CD4-positive, alpha-beta T cell treated with Interleukin-21 for 1 hour (primary cell): ENCODE data around the gene ISYNA1.

Experiments
- DNase-seq: peaks from one replicate; pipeline ENCODE4 v3.0.0-alpha.2; 2020

Gene ISYNA1

DNA sequence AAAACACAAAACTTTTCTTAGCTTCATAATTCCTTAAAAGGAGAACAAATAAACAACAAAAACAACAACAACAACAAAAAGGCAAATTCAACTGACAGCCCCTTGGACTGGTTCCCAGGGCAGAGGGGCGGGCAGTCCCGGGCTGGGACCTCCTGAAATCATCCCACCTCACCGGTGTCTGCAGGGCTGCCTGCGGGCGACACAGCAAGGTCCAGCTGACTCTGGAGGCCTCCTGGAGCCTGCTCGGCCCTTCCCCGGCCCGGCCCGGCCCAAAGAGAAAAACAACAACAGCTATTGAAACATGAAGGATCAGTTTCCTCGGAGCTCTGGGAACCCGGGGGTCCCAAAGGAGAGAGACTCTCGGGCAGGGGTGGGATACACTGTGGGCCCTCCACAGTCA lies 5.0 kb upstream of the ISYNA1 start:
- DNase-seq: no peak

DNA sequence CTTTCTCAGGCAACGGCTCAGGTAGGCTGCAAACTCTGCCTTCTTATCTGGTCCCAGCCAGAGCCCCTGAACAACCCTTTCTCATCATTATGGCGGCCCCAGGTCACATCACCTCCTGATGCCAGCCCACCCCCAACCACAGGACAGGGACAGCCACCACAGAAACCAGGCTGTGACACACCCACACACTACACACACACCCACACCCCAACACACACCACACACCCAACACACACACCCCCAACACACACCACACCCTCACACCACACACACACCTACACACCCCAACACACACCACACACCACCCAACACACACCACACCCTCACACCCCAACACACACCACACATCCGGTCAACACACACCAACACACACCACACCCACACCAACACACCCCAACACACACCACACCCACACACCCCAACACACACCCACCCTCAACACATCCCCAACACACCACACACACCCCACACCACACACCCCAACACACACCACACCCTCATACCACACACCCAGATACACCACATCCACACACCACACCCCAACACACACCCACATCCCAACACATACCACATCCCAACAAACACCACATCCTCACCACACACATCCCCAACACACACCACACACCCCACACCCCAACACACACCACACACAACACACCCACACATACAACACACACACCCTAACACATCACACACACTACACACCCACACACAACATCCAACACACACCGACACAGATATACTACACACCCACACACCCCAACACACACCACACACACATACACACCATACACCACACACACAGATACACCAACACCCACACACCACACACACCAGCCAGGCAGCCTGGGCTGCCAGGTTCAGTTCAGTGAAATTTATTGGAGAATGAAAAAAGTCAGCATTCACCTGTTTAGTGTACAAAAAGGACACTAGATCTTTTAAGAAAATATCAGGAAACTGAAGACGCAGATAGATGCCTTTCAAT lies 4.2 kb upstream of the ISYNA1 start:
- peak; percentile 75 for DNase-seq

DNA sequence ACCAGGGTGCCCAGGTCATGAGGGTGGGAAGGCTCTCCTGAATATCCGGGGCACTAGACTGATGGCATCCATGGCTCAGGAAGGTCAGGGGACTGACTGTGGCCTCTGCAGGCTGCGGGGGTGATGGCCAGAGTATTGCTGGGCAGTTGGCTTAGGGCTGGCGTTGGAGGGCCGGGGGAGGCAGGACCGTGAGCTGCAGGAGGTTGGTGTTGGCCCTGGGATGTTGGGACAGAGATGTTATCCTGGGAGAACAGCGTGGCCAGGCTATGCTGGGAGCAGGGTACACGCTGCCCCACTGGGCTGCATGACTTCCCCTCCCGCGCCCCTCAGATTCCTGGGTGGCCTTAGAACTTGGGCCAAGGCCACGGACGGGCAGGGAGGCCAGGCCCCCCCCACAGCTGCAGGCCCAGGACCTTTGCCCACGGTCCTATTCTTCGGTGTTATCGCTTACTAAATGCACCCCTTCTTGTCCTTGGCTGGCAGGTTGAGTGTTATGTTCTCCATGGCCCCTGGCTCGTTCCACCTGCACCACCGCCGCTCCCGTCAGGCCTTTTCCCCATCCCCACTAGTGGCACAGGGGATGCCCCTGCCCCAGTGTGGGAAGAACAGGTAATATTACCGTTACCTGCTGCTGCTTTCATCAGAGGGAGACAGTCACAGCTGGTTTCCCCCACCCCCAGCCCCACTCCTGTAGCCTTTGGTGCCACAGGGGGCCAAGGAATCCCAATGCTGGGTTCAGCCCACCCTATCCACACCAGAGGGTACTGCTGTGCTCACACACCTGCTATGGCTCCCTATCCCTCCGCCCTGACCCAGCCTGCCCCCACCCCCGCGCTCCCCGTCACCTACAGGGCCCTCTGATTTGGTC lies 3.2 kb upstream of the ISYNA1 start:
- DNase-seq: no peak

DNA sequence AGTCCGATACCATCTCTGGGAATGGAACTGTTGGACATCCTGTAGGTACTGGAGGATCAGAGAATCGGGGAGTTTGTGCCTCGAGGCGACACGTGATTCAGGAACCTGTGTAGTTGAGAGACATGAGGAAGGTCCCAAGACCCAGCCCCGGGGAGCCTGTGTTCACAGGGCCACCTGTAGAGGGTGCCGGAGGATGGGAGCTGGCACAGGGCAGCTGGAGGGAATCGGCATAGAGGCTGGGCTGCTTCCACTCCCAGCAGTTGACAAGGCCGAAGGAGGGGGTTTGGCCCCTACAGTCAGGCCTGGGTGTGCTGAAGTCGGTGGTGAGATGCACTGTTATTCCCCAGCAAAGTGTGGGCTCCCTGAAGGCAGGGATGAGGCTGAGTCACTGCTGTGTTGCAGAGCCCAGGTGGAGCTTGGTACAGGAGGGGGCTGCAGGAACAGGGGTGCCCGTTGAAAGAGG lies 2.5 kb upstream of the ISYNA1 start:
- DNase-seq: peak; percentile 50

DNA sequence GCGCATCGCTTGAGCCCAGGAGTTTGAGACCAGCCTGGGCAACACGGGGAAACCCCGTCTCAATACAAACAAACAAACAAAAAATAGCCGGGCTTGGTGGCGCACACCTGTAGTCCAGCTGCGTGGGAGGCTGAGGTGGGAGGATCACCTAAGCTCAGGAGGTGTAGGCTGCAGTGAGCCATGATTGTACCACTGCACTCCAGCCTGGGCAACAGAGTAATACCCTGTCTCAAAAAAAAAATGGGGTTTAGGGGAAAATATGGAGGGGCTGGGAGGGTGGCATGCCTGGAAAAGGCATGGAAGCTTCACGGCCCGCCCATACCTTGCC lies 1.9 kb upstream of the ISYNA1 start:
- no peak for DNase-seq

DNA sequence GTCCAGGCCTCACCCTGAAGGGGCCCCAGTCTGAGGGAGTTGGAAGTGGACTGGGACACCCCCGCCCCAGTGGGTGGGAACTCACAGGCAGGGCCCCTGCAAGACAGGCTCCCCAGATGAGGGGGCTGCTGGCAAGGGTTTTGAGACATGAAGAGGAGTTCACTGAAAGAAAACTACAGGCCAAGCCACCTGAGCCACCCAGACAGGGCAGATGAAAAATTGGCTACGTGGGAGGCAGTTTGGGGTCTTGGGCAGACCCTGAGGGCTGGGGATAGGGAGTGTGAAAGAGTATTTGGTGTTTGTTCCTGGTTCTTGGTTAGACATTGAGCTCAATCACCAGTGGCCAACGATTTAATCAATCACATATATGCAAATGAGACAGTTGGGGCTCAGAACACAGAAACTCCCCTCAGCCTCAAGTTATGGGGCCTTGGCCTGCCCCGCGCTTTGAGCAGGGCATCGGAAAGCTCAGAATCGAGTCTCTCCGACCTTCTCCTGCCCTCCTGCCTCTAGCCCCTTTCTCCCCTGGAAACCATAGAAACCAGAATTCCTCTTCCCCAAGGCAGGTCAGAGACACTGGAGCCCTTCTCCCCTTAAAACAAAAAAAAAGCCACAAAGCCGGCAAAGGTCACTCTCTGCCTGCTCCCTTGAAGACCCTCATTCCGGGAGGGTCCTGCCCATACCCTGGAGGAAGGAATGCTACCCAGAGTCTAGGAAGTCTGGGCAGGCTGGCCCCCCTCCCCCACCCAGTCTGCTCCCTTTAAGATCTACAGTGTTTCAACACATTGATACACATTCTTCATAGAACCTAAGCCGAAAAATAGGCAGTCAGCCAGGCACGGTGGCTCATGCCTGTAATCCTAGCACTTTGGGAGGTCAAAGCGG lies 1.3 kb upstream of the ISYNA1 start:
- no peak for DNase-seq

DNA sequence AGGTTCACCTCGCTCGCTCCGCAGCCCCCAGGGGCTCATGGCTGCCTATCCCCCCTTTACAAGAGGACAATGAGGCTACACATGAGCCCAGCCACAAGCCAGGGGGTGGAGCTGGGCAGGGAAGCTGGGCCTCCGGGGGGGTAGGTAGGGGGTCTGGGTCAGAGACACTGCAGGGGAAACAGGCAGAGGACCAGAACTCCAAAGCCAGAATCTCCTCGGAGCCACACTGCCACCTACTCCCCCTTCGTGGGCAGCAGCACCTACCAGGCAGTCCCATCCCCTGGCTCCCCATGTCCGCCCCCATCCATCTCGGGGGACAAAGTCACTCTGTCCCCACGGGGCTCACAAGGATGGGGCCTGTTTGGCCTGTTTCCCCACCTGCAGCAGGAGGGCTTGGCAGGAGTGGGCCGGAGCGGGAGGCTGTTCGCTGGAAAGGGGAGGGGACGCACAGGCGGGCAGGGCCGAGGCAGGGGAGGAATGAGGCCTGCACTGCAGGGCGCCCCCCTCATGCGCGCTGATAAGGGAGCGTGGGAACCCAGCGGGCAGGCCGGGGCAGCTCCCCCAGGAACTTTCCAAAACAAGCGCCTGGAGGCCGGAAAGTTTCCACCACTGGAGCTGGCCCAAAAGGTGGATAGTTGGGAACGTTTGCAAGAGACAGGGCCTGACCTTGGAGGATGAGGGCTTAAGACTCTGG lies 545 bp upstream of the ISYNA1 start:
- DNase-seq: no peak

DNA sequence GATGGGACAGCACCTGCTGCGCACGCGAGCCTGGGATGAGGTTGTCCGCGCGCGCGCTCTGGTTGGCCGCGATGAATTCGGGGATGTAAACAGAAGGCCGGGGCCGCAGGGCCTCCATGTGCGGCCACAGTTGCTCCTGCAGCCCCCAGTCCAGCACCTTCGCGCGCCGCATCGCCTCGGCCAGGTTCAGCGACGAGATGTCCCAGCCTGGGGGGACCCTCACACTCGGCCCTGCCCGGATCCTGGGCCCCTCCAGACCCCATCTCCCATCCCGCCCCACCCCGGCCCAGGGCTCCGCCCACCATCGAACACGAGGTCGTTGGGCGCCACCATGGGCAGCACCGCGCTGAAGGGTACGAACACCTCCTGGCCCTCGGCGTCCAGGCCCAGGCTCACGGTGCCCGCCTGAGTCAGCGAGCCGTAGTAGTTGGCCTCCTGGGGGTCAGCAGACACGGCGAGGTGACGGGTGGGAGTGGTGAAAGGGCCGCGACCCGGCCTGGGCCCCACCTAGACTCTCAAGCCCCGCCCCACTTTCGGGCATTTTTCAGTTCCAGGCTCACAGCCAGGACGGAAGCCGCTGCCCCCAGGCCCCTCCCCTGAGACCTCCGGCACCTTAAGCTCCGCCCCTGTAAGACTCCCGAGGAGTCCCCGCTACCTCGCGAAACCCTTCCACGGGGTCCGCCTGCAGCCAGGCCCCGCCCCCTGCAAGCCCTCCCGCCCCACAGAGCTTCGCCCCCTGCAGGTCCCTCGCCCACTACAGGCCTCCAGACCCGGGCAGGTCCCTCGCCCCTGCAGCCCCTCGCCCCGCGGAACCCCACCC lies 1.1 kb downstream of the ISYNA1 start:
- peak; percentile 88 for DNase-seq

DNA sequence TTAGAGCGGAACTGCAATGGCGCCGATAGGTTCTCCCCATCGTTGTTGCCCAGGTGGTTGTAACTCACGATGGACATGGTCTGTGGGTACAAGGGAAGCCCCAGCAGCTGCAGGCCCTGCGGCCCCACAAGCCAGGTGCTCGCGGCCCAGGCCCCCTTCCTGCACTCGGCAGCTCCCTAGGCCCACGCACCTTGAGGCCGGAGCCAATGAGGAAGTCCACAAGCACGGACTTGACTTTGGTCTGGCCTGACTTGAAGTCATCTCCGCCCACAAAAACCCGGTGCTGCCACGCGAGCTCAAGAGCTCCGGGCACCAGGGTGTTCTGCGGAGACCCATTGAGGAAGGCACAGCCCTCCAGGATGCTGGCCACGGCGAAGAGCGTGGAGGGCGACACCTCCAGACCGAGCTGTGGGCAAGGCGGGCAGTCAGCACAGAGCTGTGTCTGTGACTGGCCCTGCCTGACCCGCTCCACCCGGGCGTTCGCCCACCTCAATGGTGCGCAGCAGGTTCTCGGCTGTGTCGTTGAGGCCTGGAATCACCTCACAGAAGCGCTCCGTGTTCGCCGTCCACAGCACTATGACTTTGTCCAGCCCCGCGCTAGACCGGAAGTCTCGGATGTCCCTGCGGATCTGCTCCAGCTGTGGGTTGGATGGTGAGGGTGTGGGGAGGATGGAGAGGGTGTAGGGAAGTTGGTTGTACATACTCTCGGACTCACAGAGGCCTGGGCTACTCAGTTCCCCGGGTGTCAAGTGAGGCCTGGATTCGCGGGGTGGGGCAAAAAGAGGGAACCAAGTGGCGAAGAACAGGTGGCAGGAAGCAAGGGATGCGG lies 1.9 kb downstream of the ISYNA1 start:
- DNase-seq: no peak

DNA sequence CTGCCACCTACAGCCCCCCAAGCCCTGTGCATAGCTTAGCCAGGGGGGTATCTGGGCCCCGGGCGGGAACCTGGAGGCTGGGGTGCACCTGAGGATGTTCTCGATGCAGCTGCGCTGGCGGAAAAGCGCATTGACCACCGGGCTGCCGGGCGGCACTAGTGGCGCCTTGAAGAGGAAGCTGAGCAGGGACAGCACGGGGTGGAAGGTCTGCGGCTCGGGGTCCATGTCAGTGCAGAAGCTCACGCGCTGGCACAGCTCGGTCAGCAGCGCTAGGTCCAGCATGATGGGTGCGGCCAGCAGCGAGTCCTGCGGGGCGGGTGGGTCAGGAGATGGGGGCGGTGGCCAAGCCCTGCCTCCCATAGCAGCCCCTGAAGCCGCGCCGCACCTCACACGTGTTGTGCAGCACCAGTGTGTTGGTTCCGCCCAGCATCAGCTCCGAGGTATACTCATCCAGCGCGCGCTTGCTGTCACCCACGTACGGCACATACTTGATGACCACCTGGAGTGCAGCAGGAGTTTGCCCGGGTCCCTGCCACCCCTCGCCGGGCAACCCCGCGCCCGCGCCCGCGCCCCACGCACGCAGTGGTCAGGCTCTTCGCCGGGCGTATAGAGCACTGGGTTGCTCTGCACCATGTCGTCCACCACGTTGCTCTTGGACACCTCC lies 2.6 kb downstream of the ISYNA1 start:
- no peak for DNase-seq

DNA sequence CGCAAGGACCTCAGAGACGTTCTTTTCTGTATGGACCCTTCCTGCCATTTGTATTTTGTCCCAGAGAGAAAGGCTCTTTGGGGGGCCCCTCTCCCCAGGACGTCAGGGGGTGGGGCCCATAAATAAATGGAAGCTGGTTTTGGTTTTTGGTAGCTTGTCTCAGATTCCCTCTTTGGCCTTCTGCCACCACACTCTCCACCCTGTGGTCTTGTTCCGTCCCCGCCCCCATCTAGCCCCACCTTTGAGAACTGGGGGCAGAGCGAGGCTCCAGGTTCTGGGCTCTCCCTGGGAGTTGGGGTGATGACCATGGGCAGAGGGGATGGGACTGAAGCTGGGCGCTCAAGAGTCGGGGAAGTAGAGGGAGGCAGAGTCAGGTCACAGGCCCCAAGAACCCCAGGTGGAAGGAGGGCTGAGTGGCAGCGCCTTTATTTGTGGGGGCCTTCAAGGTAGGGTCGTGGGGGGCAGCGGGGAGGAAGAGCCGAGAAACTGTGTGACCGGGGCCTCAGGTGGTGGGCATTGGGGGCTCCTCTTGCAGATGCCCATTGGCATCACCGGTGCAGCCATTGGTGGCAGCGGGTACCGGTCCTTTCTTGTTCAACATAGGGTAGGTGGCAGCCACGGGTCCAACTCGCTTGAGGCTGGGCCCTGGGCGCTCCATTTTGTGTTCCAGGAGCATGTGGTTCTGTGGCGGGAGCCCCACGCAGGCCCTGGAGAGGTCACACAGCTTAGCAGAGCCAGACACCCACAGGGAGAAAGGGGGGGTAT lies 3.3 kb downstream of the ISYNA1 start:
- DNase-seq: no peak

DNA sequence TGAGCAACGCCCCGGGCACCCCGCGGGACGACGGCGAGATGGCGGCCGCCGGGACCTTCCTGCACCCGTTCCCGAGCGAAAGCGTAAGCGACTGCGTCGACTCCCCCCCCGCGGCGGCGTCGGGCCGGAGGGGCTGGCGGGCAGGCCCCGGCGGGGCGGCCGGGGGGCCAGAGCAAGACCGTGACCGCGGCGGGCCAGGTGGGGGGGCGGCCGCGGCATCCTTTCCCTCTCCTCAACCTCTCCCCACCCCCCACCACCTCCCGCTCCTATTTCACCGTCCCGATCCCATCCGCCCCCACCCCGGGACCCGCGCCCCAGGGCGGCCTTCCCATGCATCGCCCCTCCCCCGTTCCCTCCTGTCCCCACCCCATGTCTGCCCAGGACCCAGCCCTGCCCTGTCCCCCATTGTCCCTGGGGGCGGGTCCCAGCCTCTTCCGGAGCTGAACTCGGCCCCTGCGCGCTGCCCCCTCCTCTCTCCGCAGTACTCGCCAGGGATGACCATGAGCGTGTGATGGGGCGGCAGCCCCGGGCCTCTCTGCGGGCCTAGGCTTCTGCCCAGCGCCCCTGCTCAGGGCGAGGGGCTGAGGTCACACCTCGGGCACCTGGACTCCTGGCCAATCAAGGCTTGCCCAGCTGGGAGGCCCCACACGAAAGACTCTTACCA lies 4.1 kb downstream of the ISYNA1 start:
- DNase-seq: no peak

DNA sequence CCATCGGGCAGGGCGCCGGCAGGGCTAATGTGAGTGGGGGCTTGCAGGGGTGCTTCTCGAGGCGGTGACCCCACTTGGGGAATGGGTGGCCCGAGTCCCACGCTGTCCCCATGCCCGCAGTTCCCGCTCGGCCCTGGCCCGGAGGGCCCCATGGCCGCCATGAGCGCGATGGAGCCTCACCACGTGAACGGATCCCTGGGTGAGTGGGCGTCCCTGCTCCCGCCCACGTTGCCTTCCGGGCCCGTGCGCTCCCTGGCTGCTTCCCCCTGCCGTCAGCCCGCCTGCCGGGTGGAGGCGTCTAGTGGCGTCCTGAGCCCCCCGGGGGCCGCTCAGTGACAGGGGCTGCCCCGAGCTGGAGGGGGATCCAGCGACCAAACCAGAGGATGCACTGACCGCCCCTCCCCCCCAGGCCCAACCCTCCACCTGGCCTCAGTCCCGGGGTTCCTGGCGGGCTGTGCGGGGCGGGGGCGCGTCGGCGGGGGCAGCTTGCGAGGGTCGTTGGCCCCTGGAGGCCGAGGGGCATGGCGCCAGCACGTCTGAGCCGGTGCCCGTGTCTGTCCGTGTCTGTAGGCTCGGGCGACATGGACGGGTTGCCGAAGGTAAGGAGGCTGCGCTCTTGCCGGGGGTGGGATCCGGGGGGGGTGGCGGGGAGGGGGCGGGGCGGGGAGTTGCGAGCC lies 4.8 kb downstream of the ISYNA1 start:
- DNase-seq: peak; percentile 35

DNA sequence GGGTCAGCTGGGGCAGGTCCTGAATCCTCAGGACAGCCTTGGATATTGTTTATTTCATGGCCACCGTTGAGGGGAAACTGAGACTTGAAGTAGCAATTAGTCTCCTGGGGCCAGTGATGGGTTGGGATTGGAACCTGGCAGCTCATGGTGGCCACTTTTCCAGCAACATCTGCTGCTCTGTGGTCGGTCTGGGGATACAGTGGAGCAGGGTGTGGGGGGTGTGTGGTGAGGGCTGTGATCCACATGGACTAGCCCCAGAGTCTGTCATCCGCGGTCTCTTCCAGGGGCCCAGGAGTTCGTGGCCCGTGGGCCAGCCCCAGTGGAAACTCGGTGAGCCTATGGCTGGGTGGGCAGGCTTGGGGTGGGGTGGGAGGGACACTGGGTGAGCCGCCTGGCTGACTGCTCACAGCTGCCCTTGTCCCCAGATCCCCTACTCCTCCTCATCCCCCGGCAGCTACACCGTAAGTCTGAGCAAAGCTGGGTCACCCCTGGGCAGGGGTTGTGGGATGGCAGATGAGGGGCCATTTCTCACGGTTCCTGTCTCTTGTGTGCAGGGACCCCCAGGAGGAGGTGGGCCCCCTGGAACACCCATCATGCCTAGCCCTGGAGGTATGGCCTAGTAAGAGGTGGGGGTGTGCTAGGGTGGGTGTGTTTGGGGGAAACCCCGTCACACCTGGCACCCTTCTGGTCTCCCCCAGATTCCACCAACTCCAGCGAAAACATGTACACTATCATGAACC lies 5.5 kb downstream of the ISYNA1 start:
- no peak for DNase-seq

DNA sequence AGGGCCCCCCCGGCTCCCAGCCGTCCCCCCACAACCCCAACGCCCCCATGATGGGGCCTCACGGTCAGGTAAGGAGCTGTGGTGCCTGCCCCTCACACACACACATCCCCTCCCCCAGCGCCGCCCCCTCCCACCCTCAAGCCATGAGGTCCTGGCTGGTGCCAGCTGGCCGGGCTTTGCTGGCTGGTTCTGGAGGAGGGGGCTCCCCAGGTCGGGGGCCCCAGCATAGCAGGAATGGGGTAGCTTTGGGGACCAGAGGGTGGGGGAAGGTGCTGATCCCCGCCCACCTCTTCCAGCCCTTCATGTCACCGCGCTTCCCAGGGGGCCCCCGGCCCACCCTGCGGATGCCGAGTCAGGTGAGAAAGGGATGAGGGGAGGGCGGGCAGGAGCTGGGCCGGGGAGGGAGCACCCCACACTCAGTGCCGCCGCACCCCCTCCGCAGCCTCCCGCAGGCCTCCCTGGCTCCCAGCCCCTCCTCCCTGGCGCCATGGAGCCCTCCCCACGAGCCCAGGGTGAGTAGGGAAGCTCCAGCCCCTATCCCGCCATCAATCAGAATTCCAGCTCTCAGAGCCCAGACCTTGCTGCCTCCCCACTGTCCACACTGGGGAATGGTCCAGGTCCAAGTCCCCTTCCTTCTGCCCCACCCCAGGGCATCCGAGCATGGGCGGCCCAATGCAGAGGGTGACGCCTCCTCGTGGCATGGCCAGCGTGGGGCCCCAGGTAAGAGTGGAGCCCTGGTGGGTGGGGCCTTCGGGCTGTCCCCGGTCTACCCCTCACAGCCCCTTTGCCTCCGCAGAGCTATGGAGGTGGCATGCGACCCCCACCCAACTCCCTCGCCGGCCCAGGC lies 6.4 kb downstream of the ISYNA1 start:
- no peak for DNase-seq
